Skin epidermis (tissue), 12 donors: ENCODE data around the gene DNAJA2.

Experiments used
- H3K27ac ChIP-seq, 21 experiments: fragments of 200-600 bp; sonication (generic) in 11 of 21; one replicate each; pipeline ENCODE4 v1.5.0; 2020; ENCODE audit warnings: mild to moderate bottlenecking in 3 of 21, inconsistent platforms in 2 of 21, moderate library complexity in 2 of 21
- H3K4me3 ChIP-seq, 7 experiments: fragments of 200-600 bp; sonication (generic) in 2 of 7; one replicate each; pipeline ENCODE4 v1.5.0; 2020; ENCODE audit warnings: inconsistent platforms in 2 of 7, mild to moderate bottlenecking in 2 of 7, moderate library complexity in 1 of 7

Gene DNAJA2

DNA sequence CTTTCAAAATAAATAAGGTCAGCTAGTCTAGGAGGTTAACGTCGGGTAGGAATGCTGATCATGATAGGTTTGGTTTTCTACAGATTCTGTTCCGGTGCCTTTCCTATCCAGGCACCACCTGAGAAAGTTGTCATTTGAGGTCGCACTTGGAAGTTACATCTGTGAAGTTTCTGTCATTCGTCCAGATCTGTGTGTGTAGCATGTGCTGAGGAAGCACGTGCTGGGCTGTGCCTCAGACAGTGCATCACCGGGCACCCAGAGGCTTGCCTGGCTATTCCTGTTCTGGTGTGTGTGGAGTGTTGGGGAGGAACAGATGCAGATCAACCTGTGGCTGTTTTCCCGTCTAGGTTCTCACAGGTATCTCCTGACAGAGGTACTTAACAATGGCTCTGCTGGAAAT is 42.6 kb downstream of the DNAJA2 start:
- Histone ChIP-seq H3K4me3 (no peak overlapping the region), H3K27ac (no peak overlapping the region)

DNA sequence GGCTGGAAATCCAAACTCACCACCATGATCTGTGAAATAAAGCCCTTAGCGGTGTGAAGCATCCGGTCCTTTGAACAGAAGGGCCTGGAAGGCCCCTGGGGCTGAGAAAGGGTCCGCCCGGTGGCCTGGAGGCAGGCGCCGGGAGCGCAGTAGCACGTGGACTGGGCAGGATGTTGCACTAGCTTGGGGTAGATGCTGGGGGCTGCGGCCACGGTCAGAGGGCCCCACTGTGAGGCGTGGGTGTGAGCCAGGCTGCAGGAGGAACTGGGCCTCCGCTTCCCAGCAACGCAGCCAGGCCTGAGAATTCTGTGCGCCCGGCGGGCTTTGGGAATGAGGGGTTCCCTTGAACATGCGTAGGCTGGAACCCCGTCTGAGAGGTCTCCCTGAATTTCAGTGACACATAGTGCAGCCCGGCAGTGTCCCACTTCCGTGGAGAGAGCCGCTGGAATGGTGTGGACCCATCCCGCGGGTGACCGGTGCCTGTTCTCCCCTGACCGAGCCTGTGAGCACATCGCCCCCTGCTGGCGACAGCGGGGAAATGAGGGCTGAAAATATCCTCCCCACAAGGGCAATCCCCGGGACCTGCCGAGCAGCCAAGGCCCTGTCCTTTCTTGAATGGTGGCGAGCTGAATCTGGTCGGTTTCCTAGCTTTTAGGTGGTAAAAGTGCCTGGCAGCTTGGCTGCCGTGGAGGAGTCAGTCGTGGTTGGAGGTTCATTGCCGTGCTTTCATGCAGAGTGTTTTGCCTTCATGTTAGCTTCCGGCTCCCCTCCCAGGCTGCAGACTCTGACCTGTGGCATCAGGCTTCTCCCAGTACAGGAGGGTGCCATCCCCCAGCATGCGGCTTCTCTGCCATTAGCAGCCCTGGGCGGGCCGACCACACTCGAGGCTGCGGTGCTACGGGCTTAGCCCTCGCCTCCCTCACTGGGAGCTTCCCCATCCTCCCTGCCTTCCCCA is 43.8 kb downstream of the DNAJA2 start:
- Histone ChIP-seq H3K27ac (no peak overlapping the region), H3K4me3 (no peak overlapping the region)

DNA sequence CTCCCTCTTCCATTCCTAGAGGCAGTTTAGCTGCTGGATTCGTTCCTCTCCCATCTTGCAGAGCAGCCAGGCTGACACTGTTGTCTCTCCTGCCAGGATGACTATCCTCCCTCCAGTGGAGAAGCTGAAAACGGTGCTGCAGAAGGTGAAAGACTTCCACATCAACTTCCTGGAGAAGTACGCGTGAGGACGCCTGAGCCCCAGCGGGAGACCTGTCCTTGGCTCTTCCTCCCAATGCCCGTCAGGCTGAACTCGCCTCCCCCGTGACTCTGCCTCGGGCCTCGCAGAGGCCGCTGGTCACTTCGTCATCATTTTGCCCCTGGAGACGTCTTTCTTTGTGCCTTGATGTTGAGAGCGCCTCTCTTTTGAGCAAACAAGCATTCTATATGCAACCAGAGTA is 44.7 kb downstream of the DNAJA2 start:
- no peak overlapping the region for H3K27ac ChIP-seq
- H3K4me3 ChIP-seq, result no peak overlapping the region

DNA sequence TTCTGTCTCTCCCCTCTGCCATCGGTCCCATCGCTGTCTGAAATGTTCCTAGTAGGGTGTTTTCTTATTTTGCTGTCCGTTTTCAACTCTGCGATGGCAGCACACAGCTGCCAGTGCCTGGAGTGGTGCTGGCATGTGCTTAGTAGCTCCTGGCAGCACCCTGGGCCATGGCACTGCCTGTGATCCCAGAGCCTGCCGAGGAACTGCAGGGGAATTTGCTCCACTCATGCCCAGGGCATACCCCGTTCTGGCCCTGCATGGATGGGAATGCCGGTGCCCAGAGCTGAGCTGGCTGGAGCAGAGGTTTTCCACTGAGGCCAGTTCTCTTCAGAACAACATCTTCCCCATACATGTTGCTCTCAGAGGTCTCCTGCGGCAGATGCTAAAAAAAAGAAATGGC is 46.2 kb downstream of the DNAJA2 start:
- Histone ChIP-seq H3K4me3 (no peak overlapping the region), H3K27ac (no peak overlapping the region)

DNA sequence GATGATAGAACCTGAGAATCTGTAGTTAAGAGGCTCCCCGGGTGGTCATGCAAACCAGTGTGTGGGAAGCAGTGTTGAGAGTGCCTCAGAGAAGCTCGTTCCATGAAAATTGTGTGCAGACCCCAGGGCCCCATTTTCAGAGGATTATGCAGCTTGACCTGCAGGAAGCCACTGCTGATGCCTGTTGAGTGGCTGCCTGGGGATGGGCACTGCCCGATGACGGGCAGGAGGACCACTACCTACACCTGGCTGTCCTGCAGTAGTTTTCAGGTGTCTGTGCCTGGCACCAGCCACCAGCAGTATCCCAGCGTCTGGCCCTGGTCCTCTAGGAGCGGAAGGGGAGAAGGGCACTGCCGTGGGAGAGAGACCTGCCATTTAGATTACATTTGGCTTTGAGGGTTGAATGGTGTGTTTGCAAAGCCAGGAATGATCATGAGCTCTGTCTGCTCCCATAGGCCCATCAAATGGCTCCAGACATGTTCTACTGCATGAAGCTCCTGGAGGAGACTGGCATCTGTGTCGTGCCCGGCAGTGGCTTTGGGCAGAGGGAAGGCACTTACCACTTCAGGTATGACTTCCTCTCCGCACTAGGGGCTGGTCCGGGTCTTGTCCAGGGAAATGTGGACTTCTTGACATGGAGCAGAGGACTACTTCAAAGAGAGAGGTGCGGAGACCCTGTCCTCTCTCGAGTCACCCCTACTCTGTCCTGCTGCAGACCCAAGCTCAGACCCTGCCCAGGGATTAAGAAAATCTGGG is 46.8 kb downstream of the DNAJA2 start:
- no peak overlapping the region for H3K4me3 ChIP-seq
- no peak overlapping the region for H3K27ac ChIP-seq

DNA sequence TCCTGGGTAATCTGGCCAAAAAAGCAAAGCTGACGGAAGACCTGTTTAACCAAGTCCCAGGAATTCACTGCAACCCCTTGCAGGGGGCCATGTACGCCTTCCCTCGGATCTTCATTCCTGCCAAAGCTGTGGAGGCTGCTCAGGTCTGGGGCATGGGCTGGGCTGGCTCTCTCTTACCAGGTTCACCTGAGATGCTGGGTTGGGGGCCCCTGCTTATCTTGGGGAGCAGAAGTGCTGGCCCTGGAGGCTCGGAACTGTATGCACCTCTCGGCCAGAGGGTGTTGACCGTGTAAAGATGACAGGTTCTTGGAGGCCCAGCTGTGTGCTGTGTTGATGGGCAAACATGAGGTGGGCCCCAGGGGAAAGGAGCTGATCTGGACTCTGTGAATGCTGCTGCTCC is 49.1 kb downstream of the DNAJA2 start:
- no peak overlapping the region for H3K4me3 ChIP-seq
- peak overlapping the region in 1 of 21 experiments; percentile 21 for H3K27ac ChIP-seq

DNA sequence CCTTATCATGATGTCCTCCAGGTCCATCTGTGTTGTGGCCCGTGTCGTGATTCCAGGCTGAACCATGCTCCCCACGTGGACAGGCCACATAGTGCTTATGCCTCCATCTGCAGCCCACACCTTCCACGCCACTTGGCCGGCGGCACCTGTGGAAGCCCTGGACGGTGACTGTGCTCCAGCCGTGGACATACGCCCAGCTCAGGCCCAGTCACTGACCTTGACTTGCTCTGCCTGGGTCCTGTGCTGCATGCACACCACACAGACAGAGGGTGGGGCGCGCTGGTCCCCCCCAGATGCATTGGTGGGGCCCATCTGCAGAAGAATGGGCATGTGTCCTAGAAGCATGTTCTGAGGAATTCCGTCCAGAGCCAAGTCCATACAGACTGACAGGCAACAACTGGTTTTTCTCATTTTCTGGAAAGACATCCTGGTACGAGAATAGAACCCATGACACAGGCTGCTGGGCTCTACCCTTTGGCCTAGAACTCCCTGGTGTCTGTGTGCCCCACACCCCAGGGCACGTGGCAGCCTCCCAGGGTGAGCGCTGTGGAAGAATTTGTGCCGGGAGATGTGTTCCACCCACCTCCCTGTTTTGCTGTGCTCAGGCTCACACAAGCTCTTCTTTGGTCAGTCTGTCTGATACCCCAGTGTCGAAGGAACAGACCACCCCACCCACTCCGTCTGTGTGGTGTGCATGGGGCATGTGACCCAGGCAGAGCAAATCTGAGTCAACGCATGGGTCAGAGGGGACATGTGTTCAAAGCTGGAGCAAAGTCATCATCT is 49.8 kb downstream of the DNAJA2 start:
- no peak overlapping the region for H3K27ac ChIP-seq
- H3K4me3 ChIP-seq, result no peak overlapping the region

DNA sequence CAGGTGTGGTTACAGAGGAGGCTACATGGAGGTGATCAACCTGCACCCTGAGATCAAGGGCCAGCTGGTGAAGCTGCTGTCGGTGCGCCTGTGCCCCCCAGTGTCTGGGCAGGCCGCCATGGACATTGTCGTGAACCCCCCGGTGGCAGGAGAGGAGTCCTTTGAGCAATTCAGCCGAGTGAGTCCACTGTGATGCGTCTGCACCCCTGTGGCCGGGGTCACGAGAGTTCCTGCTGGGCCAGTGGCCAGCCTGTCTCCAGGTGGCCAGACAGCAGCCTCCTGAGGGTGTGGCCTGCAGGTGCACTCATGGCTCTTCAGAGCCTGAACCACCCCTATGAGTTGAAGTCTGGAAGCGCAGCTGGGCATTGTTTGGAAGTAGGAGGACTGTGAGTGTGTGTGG is 51.2 kb downstream of the DNAJA2 start:
- Histone ChIP-seq H3K4me3 (no peak overlapping the region), H3K27ac (peak overlapping the region in 1 of 21 experiments; percentile 26)

DNA sequence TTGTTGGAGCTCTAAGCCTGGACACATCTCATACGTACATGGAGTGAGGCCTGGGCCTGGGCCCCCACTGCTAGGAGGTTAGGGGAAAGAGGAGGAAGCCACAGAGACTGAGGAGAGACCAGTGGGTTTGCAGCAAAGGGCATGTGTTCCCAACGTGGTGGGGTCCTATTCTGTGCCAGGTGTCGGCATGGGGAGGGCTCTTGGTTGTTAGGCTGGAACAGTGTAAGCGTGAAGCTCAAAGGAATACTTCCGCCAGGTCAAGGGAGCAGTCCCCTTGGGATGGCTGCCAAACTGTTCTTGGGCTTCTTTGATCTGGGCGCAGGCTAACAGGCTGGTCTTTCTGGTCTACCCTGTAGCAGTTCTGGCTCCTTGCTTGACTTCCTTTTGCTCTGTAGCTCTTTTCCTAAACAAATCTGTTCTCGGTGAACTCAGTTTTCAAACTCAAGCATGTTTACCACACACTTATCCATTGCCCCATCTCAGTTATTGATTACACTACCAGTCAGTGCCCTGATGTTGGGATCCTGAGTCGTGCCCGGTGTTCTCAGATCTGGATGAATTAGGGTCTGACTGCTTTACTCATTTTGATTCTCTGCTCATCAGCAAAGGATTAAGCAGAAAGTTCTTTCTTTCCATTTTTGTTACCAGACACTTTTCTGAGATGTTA is 52.9 kb downstream of the DNAJA2 start:
- H3K27ac ChIP-seq, result peak overlapping the region in 6 of 21 experiments; percentile 1 to 20 (median 15)
- no peak overlapping the region for H3K4me3 ChIP-seq

DNA sequence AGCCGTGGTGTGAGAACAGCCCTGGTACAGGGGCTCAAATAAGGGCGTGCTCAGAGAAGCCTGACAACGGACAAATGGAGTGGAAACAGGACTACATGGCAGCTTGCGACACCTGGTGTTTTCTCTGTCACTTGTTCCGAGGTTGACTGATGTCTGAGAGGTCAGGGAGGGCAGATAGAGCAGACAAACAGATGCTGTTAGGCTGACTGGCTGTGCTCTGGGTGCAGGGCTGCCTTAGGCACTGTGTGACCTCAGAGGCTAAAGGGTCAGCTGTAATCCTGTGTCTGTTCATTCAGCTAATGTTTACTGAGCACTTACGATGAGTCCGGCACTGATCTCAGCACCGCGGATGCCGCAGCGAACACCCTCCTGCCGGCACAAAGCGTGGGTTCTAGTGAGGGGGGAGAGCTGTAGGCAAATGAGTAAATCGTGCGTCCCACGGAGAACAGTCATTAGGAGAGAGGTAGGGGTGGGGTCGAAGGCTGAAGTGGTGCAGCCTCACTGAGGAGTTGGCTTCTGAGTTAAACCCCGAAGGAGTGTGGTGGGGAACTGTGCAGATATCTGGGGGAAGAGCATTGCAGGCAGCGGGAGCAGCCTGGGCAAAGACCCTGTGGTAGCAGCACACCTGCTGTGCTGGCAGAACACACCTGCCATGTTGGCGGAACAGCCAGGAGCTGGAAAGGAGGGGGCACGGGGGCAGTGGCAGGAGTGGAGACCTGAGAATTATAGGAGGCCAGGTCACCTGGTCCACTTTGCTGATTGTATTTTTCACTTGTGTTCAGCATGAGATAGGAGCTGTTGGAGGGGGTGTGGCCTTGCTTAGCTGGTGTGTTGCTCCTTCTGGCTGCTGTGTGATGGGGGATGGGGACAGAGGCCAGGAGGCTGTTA is 54.3 kb downstream of the DNAJA2 start:
- peak overlapping the region in 1 of 21 experiments; percentile 73 for H3K27ac ChIP-seq

DNA sequence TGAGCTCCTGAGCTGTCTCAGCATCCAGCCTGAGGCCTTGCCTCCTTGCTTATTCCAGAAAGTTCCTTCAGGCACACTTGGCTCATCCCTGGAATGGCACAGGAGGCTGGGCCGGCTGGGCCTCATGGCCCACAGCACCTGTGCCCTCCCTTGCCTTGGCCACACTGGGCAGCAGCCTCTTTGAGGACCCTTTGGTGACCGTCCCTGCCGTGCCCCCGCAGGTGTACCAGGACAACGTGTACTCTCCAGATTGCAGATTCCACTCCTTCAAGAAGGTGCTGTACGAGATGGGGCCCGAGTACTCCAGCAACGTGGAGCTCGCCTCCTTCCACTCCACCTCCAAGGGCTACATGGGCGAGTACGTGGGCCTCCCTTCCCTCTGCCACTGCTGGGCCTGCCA is 55.1 kb downstream of the DNAJA2 start:
- Histone ChIP-seq H3K27ac (peak overlapping the region in 1 of 21 experiments; percentile 73), H3K4me3 (no peak overlapping the region)

More for the DNA sequence above, 54.3 kb downstream of the DNAJA2 start:
- H3K4me3 ChIP-seq, result no peak overlapping the region

DNA sequence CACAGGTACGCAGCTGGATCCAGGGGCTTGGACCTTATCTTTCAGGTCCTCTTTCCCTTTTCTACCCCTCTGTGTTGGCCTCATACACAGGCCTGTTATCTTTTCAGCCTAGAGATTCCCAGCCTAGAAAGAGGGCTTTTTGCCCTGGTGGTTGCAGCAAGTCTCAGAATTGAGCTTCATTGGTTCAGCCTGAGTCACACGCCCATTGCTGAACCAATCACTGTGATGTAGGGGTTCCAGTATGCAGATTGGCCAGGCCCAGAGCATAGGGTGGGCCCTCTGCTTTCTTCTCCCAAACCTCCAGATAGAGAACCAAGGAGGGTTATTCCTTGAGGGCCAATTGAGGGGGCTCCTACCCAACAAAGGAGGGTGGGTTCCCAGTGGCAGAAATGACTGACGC is 56.5 kb downstream of the DNAJA2 start:
- peak overlapping the region in 1 of 21 experiments; percentile 9 for H3K27ac ChIP-seq

DNA sequence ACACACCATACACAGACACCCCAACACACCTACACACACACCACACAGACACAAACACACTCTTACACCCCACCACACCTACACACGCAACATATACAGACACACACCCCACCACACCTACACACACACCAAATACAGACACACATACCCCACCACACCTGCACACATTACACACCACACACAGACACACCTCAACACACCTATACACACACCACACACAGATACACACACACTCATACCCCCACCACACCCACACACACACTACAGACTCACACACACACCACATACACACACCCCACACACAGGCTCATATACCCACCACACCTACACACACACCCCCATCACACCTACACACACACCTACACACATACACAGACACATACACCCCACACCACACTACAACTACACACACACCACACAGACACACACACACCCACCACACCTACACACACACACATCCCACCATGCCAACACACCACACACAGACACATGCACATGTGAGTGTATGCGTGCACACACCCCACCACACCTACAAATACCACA is 57.9 kb downstream of the DNAJA2 start:
- H3K27ac ChIP-seq, result no peak overlapping the region

More for the DNA sequence above, 56.5 kb downstream of the DNAJA2 start:
- no peak overlapping the region for H3K4me3 ChIP-seq

DNA sequence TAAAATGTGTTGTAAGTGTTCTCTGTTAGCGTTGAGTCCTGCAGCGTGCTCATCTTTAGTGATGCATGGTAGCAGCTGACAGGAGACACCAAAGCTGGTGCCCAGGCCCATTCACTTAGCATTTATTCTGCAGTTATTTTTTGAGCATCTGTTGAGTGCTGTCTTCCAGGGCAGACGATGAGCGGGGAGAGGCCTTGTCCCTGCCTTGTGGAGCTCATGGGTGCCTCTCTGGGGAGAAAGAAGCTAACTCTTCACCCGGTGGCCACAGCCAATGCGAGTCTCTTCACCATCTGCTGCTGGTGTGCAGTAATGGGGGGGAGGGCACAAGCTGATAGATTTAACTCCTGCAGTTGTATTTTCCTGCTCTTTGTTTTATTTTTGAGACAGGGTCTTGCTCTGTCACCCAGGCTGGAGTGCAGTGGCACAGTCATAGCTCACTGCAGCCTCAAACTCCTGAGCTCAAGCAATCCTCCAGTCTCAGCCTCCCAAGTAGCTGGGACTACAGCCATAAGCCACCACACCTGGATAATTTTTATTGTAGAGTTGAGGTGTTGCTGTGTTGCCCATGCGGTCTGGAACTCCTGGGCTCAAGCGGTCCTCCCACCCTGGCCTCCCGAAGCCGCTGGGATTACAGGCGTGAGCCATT is 58.8 kb downstream of the DNAJA2 start:
- Histone ChIP-seq H3K4me3 (no peak overlapping the region), H3K27ac (no peak overlapping the region)

More for the DNA sequence above, 57.9 kb downstream of the DNAJA2 start:
- no peak overlapping the region for H3K4me3 ChIP-seq

DNA sequence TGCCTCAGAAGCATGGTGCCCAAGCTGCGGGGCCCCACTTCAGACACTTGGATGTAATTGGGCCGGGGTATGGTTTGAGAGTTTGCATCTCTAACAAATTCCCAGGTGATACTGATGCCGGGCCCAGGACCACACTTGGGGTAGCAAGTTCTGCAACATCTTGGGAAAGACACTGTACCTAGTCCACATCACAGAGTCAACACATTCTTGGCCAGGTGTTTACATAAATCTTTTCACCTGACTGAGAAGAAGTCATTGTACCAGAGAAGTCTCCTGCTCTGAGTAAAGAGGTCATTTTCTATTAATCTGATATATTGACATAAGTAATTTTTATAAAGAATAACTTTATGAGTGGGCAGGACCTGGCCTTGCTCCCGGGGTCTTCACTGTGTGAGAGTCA is 61.8 kb downstream of the DNAJA2 start:
- H3K27ac ChIP-seq, result no peak overlapping the region
- no peak overlapping the region for H3K4me3 ChIP-seq

DNA sequence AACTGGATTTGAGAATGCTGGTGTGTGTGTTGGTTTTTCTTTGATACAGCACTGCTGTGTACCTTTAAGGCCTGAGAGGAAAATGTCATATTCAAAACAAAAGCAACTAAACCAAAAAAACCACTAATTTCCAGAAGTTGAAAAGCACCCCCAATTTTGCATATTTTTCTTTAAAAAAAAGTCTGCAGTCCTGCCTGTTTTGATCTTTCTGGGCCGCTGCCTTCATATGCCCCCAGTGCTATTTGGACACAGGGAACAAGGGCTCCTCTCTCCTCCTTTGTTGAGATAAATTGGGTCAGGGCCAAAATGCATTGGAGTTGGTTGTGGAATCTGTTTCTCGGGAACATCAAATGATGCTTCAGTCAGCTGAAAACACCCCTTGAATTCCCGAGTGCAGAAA is 62.4 kb downstream of the DNAJA2 start:
- H3K27ac ChIP-seq, result no peak overlapping the region
- no peak overlapping the region for H3K4me3 ChIP-seq

DNA sequence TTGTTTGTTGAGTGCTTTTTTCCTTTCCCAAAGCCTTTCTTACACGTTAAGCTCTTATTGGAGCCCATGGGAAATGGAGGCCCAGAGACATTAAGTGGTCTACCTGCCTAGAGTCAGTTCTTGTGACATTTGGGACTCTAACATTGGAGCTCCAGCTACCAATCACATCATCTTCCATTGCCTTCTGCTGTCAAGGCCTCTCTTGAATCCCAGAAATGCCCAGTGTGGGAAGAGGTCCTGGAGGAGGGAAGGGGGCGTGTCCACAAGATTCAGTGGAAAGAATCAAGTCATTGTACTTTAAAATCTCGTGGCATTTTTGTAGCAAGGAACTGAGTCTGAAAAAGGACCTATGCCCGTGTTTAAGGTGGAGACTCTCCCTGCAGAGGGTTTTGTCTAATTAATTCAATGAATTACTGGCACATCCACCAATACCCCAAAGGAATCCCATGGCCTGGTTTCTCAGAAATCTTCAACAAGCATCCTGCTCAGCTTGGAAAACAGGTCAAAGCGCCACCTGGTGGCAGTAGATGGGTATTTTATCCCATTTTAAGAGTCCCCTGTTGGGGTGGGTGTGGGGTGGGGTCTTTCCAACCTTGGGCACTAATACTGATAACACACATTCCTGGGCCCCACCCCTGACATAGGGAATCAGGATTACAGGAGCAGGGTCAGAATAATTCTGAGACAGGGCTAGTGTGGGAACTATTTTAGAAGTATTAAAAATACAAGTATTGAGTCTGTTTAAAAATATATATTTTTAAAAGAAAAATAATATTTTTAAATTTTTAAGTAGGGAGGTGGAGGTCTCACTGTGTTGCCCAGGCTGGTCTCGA is 64.7 kb downstream of the DNAJA2 start:
- H3K27ac ChIP-seq, result peak overlapping the region in 4 of 21 experiments; percentile 12 to 53 (median 24)
- no peak overlapping the region for H3K4me3 ChIP-seq
